Endothelial cell (in vitro differentiated cells): ENCODE measurements around the gene COPG1. TPM values are rescaled to one million over a fixed set of nuclear protein-coding genes. Genes with fewer than 3 reads are reported as not detected.
A peak's percentile ranks its signal among the peaks of the same experiment; 100 is the strongest.

Experiments
- DNase-seq: peaks from one replicate; pipeline ENCODE4 v3.0.0; 2021; ENCODE audit warnings: low spot score
- H3K27ac Mint-ChIP-seq: one replicate; pipeline ENCODE4 v1.8.0; 2021; ENCODE audit warnings: mixed read lengths, inconsistent platforms; ENCODE audit not compliant: unreplicated experiment
- H3K27me3 Mint-ChIP-seq: one replicate; pipeline ENCODE4 v1.8.0; 2021; ENCODE audit warnings: mild to moderate bottlenecking, moderate library complexity, mixed read lengths, inconsistent platforms; ENCODE audit not compliant: unreplicated experiment
- H3K36me3 Mint-ChIP-seq: one replicate; pipeline ENCODE4 v1.8.0; 2021; ENCODE audit warnings: mild to moderate bottlenecking, low read depth, mixed read lengths, inconsistent platforms; ENCODE audit not compliant: unreplicated experiment
- H3K4me1 Mint-ChIP-seq: one replicate; pipeline ENCODE4 v1.8.0; 2021; ENCODE audit warnings: mild to moderate bottlenecking, mixed read lengths, inconsistent platforms; ENCODE audit not compliant: unreplicated experiment
- H3K4me3 Mint-ChIP-seq: one replicate; pipeline ENCODE4 v1.8.0; 2021; ENCODE audit warnings: mild to moderate bottlenecking, mixed read lengths, inconsistent platforms; ENCODE audit not compliant: unreplicated experiment
- H3K9me3 Mint-ChIP-seq: one replicate; pipeline ENCODE4 v1.8.0; 2021; ENCODE audit warnings: mixed read lengths, inconsistent platforms; ENCODE audit not compliant: unreplicated experiment
- CTCF ChIP-seq: fragments of 200-600 bp; sonication (generic); IDR thresholded peaks from one replicate; pipeline ENCODE4 v1.5.0; 2021; ENCODE audit warnings: antibody characterized with exemption; ENCODE audit not compliant: unreplicated experiment
- total RNA-seq: library from RNA; stranded (reverse); fragmentation: NEBNext Ultra II Directional; extraction: Animal tissue kit (Norgen Biotek cat#: 25700); gene quantifications from one replicate; pipeline ENCODE4 v1.2.1, GENCODE V29; 2021; ENCODE audit not compliant: unreplicated experiment

The COPG1 gene
- total RNA-seq, 1 donor from 2014 or later, result 149 TPM

- TF ChIP-seq CTCF, result no peak
- DNase-seq, result no peak
- H3K4me1 Mint-ChIP-seq, result peaks cover 5% of the 10 kb centered on the region
- H3K4me3 Mint-ChIP-seq, result peak overlapping the region; percentile 62
- peaks cover 16% of the 10 kb centered on the region for H3K27me3 Mint-ChIP-seq
- peaks cover 15% of the 10 kb centered on the region for H3K36me3 Mint-ChIP-seq
- no peak overlapping the region for H3K27ac Mint-ChIP-seq
- H3K9me3 Mint-ChIP-seq, result no peaks in the 10 kb centered on the region
Measured at GRCh38 chr3:129313415-129313664, 63.9 kb downstream of the COPG1 start.

DNA sequence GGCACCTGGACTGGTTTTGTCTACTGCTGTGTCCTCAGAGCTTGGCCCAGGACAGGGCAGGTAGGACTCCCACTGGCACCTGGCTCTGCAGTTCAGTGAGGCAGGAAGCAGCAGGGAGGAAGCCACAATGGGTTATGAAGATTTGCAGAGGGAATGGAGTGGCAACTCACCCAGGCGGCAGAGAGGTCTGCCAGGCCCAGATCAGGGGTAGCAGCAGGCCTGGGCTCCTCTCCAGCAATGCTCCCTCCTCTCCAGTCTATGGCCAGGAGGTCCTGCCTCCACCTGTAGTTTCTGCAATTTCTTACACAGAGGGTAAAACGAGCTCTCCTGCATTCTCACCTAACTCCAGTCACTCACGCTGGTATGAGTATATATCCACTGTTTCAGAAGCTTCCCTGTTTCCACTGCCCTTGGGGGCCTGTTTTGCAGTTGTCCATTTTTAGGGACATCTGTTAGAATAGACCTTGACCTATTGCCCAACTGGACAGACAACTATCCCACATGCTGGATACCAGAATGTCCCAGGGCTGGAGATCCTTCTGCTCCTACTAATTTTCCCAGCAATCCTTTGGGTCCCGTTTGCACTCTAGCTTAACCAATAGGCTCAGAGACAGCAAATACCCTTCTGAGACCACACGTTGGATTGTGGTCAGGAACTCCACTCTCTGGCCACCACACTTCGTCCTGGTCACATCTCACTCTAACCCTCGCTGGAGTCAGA lies 64.4 kb downstream of the COPG1 start:
- Mint-ChIP-seq H3K4me3 (peak overlapping the region; percentile 91), H3K9me3 (no peaks in the 10 kb centered on the region), H3K4me1 (peaks cover 5% of the 10 kb centered on the region), H3K27me3 (peaks cover 19% of the 10 kb centered on the region), H3K36me3 (peaks cover 20% of the 10 kb centered on the region), H3K27ac (peak overlapping the region; percentile 70)
- TF ChIP-seq CTCF, result no peak
- DNase-seq, result no peak

DNA sequence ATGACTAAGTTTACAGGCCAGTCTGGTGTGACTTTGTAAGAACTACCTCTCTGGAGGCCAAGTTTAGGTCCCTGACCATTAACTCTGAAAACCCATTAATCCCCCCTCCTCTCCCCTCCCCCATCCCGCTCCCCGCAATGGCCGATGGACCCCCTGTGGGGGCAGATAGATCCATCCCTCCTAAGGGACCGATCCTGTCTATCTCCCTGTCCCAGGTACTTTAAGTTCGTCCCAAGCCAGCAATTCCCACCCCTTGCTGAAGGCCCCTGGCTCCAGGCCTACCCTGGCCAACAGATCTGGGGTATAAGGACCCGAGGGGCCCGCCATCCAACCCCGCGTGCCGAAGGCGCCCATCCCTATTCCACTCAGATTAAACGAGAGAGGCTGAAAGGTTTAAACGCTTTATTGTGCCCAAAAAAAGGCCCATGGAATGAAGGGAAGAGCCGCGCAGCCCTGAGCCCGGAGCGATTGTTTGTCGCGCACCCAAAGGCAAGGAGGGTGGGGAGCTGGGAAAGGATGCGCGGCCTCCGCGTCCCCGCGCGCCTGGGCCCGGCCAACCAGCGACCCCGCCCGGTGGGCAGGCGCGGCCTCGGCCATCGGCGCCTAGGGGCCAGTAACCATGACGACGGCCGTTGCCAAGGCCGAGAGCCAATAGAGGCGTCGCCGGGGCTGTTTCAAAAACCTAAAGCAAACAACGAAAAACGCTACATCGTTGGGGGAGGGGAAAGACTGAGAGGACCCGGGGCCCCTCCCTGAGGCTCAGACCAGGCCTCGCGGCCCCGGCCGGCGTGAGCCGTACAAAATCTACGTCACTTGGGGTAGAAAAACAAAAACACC lies 65.2 kb downstream of the COPG1 start:
- no peaks in the 10 kb centered on the region for H3K9me3 Mint-ChIP-seq
- DNase-seq, result peak; percentile 86
- peak overlapping the region; percentile 91 for H3K4me3 Mint-ChIP-seq
- peaks cover 20% of the 10 kb centered on the region for H3K27me3 Mint-ChIP-seq
- peaks cover 5% of the 10 kb centered on the region for H3K4me1 Mint-ChIP-seq
- peaks cover 20% of the 10 kb centered on the region for H3K36me3 Mint-ChIP-seq
- H3K27ac Mint-ChIP-seq, result peak overlapping the region; percentile 75
- no peak for TF ChIP-seq CTCF

- H3K4me1 Mint-ChIP-seq, result peaks cover 5% of the 10 kb centered on the region
- TF ChIP-seq CTCF, result no peak
- DNase-seq, result no peak
- peak overlapping the region; percentile 96 for H3K27ac Mint-ChIP-seq
- peaks cover 20% of the 10 kb centered on the region for H3K36me3 Mint-ChIP-seq
- H3K9me3 Mint-ChIP-seq, result no peaks in the 10 kb centered on the region
- H3K4me3 Mint-ChIP-seq, result peak overlapping the region; percentile 95
- peaks cover 20% of the 10 kb centered on the region for H3K27me3 Mint-ChIP-seq
Measured at GRCh38 chr3:129315223-129315997, 66.0 kb downstream of the COPG1 start.
